ENCODE measurements around the gene RIN3. TPM values are rescaled to one million over a fixed set of nuclear protein-coding genes. Genes with fewer than 3 reads are reported as not detected.
A peak's percentile ranks its signal among the peaks of the same experiment; 100 is the strongest.

Gene RIN3
- total RNA-seq, 3 donors from 2014 or later (not counting 1 experiment from before 2014, with no cell fraction given), result 248 to 289 (median 282) TPM

DNA sequence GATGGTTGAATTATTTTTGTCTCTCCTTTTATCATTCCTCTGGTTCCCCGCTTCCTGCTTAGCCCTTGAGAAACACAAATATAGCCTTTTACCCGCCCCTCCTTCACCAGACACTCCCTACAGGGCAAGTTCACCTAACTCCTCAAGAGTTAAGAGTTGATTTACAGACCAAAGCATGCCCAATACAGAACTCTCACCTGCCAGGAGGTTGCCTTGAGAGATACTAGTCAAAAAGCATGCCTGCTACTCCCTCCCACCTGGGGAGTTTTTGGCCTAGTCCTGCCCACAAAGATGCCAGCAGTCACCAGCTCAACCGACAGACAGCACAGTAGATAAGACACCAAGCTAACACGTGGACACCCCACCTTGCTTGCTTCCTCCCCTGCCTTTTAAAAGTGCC lies 223.6 kb downstream of the RIN3 start:
- Histone ChIP-seq H3K9me3 (ENCODE audit: control insufficient read depth, insufficient read depth, low read length) (no peaks in the 10 kb centered on the region), H3K4me1 (ENCODE audit: control insufficient read depth, insufficient read depth, low read length) (peaks cover 3% of the 10 kb centered on the region), H3K27ac (ENCODE audit: low read length) (no peak overlapping the region), H3K36me3 (ENCODE audit: control insufficient read depth, insufficient read depth, low read length) (no peaks in the 10 kb centered on the region), H3K4me3 (ENCODE audit: low read length) (no peak overlapping the region), H3K27me3 (ENCODE audit: control insufficient read depth, insufficient read depth, low read length) (no peaks in the 10 kb centered on the region)
- Mint-ChIP-seq H3K27me3 (ENCODE audit: low read depth in 2 of 2) (peaks cover 35 to 38% of the 10 kb centered on the region in 2 donors), H3K27ac (no peak overlapping the region), H3K4me1 (peaks cover 0 to 12% of the 10 kb centered on the region in 2 donors), H3K4me3 (no peak overlapping the region), H3K9me3 (no peaks in the 10 kb centered on the region), H3K36me3 (no peaks in the 10 kb centered on the region)
- DNase-seq (peak in 1 of 2 donors; percentile 52), ATAC-seq (peak in 2 of 3 donors; percentile 44 to 54)
- 31% methylated on average over 4 of the region's 4 CpGs for WGBS (ENCODE audit: insufficient coverage)
- intact Hi-C loops (cut with micrococcal nuclease), result no loop called here
- TF ChIP-seq, protein P1, sequence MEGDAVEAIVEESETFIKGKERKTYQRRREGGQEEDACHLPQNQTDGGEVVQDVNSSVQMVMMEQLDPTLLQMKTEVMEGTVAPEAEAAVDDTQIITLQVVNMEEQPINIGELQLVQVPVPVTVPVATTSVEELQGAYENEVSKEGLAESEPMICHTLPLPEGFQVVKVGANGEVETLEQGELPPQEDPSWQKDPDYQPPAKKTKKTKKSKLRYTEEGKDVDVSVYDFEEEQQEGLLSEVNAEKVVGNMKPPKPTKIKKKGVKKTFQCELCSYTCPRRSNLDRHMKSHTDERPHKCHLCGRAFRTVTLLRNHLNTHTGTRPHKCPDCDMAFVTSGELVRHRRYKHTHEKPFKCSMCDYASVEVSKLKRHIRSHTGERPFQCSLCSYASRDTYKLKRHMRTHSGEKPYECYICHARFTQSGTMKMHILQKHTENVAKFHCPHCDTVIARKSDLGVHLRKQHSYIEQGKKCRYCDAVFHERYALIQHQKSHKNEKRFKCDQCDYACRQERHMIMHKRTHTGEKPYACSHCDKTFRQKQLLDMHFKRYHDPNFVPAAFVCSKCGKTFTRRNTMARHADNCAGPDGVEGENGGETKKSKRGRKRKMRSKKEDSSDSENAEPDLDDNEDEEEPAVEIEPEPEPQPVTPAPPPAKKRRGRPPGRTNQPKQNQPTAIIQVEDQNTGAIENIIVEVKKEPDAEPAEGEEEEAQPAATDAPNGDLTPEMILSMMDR (IDR thresholded peaks at IDR 0.05), result no peak

GRCh38 chr14:92737619-92738188 lies 224.1 kb downstream of the RIN3 start:
- Mint-ChIP-seq H3K27me3 (ENCODE audit: low read depth in 2 of 2) (peaks cover 32 to 33% of the 10 kb centered on the region in 2 donors), H3K4me1 (peaks cover 0 to 12% of the 10 kb centered on the region in 2 donors), H3K36me3 (no peaks in the 10 kb centered on the region), H3K9me3 (no peaks in the 10 kb centered on the region), H3K27ac (no peak overlapping the region), H3K4me3 (no peak overlapping the region)
- no peak overlapping the region for H3K4me3 ChIP-seq (ENCODE audit: low read length)
- H3K9me3 ChIP-seq (ENCODE audit: control insufficient read depth, insufficient read depth, low read length), result no peaks in the 10 kb centered on the region
- H3K27ac ChIP-seq (ENCODE audit: low read length), result no peak overlapping the region
- no peak for ATAC-seq
- WGBS (ENCODE audit: insufficient coverage), result 86% methylated on average over 4 of the region's 4 CpGs
- peaks cover 3% of the 10 kb centered on the region for H3K4me1 ChIP-seq (ENCODE audit: control insufficient read depth, insufficient read depth, low read length)
- H3K27me3 ChIP-seq (ENCODE audit: control insufficient read depth, insufficient read depth, low read length), result no peaks in the 10 kb centered on the region
- TF ChIP-seq, protein P1 (IDR thresholded peaks at IDR 0.05), result no peak
- intact Hi-C loops (cut with micrococcal nuclease), result no loop called here
- H3K36me3 ChIP-seq (ENCODE audit: control insufficient read depth, insufficient read depth, low read length), result no peaks in the 10 kb centered on the region
- no peak for DNase-seq

Other genes starting within 250 kb of the RIN3 start
- 1 to 10 TPM; 1.1 to 3.2 (median 2.1) TPM for gene SLC24A4, start 190.6 kb upstream of the RIN3 start, total RNA-seq
- 1 to 10 TPM in 2 of 3 donors, under 1 TPM in 1; 0.39 to 6.1 (median 2.5) TPM for gene LGMN, start 234.8 kb downstream of the RIN3 start, total RNA-seq